ENCODE results near the gene NAA25.

The NAA25 gene

DNA sequence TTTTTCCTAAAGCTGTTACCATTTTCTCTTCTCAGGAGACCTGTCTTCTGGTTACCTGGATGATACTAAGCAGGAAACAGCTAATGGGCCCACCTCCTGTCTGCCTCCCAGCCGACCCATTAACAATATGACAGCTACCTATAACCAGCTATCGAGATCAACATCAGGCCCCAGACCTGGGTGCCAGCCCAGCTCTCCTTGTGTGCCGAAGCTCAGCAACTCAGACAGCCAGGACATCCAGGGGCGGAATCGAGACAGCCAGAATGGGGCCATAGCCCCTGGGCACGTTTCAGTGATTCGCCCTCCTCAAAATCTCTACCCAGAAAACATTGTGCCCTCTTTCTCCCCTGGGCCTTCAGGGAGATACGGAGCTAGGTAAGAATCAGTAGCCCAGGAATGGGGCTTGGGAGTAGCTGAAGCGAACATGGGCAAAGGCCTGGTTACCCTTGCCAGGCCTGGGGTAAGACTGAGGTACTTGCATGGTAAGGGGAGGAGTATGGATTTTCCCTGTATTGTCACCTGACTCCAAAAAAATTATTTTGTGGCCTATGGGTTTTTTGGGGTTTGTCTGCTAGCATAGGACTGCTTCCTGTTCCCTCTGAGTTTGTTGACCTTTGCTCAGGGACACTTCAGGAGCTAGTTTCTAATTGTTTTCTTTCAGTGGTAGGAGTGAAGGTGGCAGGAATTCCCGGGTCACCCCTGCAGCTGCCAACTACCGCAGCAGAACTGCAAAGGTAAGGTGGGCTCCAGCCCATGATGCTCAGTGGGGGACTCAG is 43.4 kb upstream of the NAA25 start:
- Histone ChIP-seq H2AFZ (ENCODE audit: low read depth, low read length) (no peak overlapping the region), H3K4ac (ENCODE audit: low read depth in 1 of 2, low read length in 2 of 2) (no peak overlapping the region), H3K4me1 (ENCODE audit: control insufficient read depth, insufficient read depth, low read depth, low read length) (peaks cover 6% of the 10 kb centered on the region), H2BK12ac (ENCODE audit: low read length in 2 of 2) (no peak overlapping the region), H3K18ac (ENCODE audit: low read depth in 1 of 2, low read length in 2 of 2) (no peak overlapping the region), H3K9ac (ENCODE audit: low read length) (no peak overlapping the region), H3K23ac (ENCODE audit: low read length in 2 of 2) (no peak overlapping the region), H4K91ac (ENCODE audit: low read length) (no peak overlapping the region), H2BK15ac (ENCODE audit: low read depth, poor library complexity, severe bottlenecking) (no peak overlapping the region), H3K79me1 (replicated peaks; ENCODE audit: low read length, poor library complexity, severe bottlenecking) (peaks cover 9% of the 10 kb centered on the region), H2BK120ac (ENCODE audit: low read depth, low read length) (no peak overlapping the region), H3K9me3 (ENCODE audit: control insufficient read depth, low read length) (no peaks in the 10 kb centered on the region), H2AK5ac (ENCODE audit: low read length, severe bottlenecking) (no peak overlapping the region), H3K36me3 (ENCODE audit: control insufficient read depth in 1 of 2, insufficient read depth in 2 of 2, low read depth in 1 of 2, low read length in 2 of 2) (peaks cover 57 to 71% of the 10 kb centered on the region in 2 experiments), H3K14ac (ENCODE audit: low read length in 2 of 2) (no peak overlapping the region), H3K27ac (ENCODE audit: low read length, poor library complexity, severe bottlenecking) (no peak overlapping the region), H3K4me2 (ENCODE audit: low read length, poor library complexity, severe bottlenecking) (no peak overlapping the region), H4K8ac (ENCODE audit: low read length) (no peak overlapping the region), H3K27me3 (ENCODE audit: control insufficient read depth in 1 of 2, insufficient read depth in 1 of 2, low read length in 2 of 2) (no peaks in the 10 kb centered on the region), H2BK5ac (ENCODE audit: low read depth, low read length, poor library complexity, severe bottlenecking) (no peak overlapping the region), H3K4me3 (ENCODE audit: insufficient read depth in 1 of 2, low read depth in 1 of 2, low read length in 2 of 2) (no peak overlapping the region)
- DNase-seq, result no peak
- WGBS, result 95% methylated on average over 9 of the region's 11 CpGs

GRCh38 chr12:112149596-112149995 is 41.0 kb upstream of the NAA25 start:
- H3K4me2 ChIP-seq (ENCODE audit: low read length, poor library complexity, severe bottlenecking), result no peak overlapping the region
- no peak overlapping the region for H2BK12ac ChIP-seq (ENCODE audit: low read length in 2 of 2)
- no peak overlapping the region for H2BK15ac ChIP-seq (ENCODE audit: low read depth, poor library complexity, severe bottlenecking)
- H4K8ac ChIP-seq (ENCODE audit: low read length), result no peak overlapping the region
- no peak for DNase-seq
- no peak overlapping the region for H3K4ac ChIP-seq (ENCODE audit: low read depth in 1 of 2, low read length in 2 of 2)
- no peak overlapping the region for H2BK120ac ChIP-seq (ENCODE audit: low read depth, low read length)
- H3K9ac ChIP-seq (ENCODE audit: low read length), result no peak overlapping the region
- H3K36me3 ChIP-seq (ENCODE audit: control insufficient read depth in 1 of 2, insufficient read depth in 2 of 2, low read depth in 1 of 2, low read length in 2 of 2), result peaks cover 67 to 92% of the 10 kb centered on the region in 2 experiments
- H3K4me3 ChIP-seq (ENCODE audit: insufficient read depth in 1 of 2, low read depth in 1 of 2, low read length in 2 of 2), result no peak overlapping the region
- no peaks in the 10 kb centered on the region for H3K9me3 ChIP-seq (ENCODE audit: control insufficient read depth, low read length)
- H2AFZ ChIP-seq (ENCODE audit: low read depth, low read length), result no peak overlapping the region
- H3K79me1 ChIP-seq (replicated peaks; ENCODE audit: low read length, poor library complexity, severe bottlenecking), result peaks cover 13% of the 10 kb centered on the region
- H3K14ac ChIP-seq (ENCODE audit: low read length in 2 of 2), result no peak overlapping the region
- 93% methylated on average over 5 of the region's 5 CpGs for WGBS
- H3K18ac ChIP-seq (ENCODE audit: low read depth in 1 of 2, low read length in 2 of 2), result no peak overlapping the region
- H2AK5ac ChIP-seq (ENCODE audit: low read length, severe bottlenecking), result no peak overlapping the region
- no peak overlapping the region for H2BK5ac ChIP-seq (ENCODE audit: low read depth, low read length, poor library complexity, severe bottlenecking)
- H3K27me3 ChIP-seq (ENCODE audit: control insufficient read depth in 1 of 2, insufficient read depth in 1 of 2, low read length in 2 of 2), result no peaks in the 10 kb centered on the region
- H4K91ac ChIP-seq (ENCODE audit: low read length), result no peak overlapping the region
- H3K4me1 ChIP-seq (ENCODE audit: control insufficient read depth, insufficient read depth, low read depth, low read length), result peaks cover 6% of the 10 kb centered on the region
- H3K23ac ChIP-seq (ENCODE audit: low read length in 2 of 2), result no peak overlapping the region
- no peak overlapping the region for H3K27ac ChIP-seq (ENCODE audit: low read length, poor library complexity, severe bottlenecking)

DNA sequence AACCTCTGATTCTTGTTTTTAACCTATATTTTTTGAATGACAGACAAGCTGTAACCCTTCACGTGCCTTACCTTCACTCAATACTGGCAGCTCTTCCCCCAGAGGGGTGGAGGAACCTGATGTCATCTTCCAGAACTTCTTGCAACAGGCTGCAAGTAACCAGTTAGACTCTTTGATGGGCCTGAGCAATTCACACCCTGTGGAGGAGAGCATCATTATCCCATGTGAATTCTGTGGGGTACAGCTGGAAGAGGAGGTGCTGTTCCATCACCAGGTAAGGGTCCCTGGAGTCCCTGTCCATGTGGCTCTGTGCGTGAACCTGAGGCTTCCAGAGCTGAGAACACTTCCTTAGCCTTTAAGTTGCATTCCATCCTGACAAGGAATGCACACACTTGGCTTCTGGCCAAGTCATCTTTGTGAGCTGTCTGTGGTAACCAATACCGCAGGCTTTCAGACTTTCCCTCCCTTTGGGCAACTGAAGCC is 39.5 kb upstream of the NAA25 start:
- DNase-seq, result peak; percentile 42
- Histone ChIP-seq H3K27me3 (ENCODE audit: control insufficient read depth in 1 of 2, insufficient read depth in 1 of 2, low read length in 2 of 2) (no peaks in the 10 kb centered on the region), H3K23ac (ENCODE audit: low read length in 2 of 2) (no peak overlapping the region), H3K14ac (ENCODE audit: low read length in 2 of 2) (no peak overlapping the region), H3K36me3 (ENCODE audit: control insufficient read depth in 1 of 2, insufficient read depth in 2 of 2, low read depth in 1 of 2, low read length in 2 of 2) (peaks cover 62 to 92% of the 10 kb centered on the region in 2 experiments), H3K4me3 (ENCODE audit: insufficient read depth in 1 of 2, low read depth in 1 of 2, low read length in 2 of 2) (no peak overlapping the region), H3K4ac (ENCODE audit: low read depth in 1 of 2, low read length in 2 of 2) (no peak overlapping the region), H2BK120ac (ENCODE audit: low read depth, low read length) (no peak overlapping the region), H3K9ac (ENCODE audit: low read length) (no peak overlapping the region), H2BK5ac (ENCODE audit: low read depth, low read length, poor library complexity, severe bottlenecking) (no peak overlapping the region), H2BK15ac (ENCODE audit: low read depth, poor library complexity, severe bottlenecking) (no peak overlapping the region), H3K18ac (ENCODE audit: low read depth in 1 of 2, low read length in 2 of 2) (no peak overlapping the region), H3K9me3 (ENCODE audit: control insufficient read depth, low read length) (no peaks in the 10 kb centered on the region), H4K8ac (ENCODE audit: low read length) (no peak overlapping the region), H2AK5ac (ENCODE audit: low read length, severe bottlenecking) (no peak overlapping the region), H3K27ac (ENCODE audit: low read length, poor library complexity, severe bottlenecking) (peak overlapping the region; percentile 79), H3K79me1 (replicated peaks; ENCODE audit: low read length, poor library complexity, severe bottlenecking) (peaks cover 12% of the 10 kb centered on the region), H3K4me1 (ENCODE audit: control insufficient read depth, insufficient read depth, low read depth, low read length) (peaks cover 6% of the 10 kb centered on the region), H3K4me2 (ENCODE audit: low read length, poor library complexity, severe bottlenecking) (no peak overlapping the region), H2AFZ (ENCODE audit: low read depth, low read length) (no peak overlapping the region), H4K91ac (ENCODE audit: low read length) (no peak overlapping the region), H2BK12ac (ENCODE audit: low read length in 2 of 2) (no peak overlapping the region)
- whole genome bisulfite sequencing, result 71% methylated on average over 3 of the region's 3 CpGs

DNA sequence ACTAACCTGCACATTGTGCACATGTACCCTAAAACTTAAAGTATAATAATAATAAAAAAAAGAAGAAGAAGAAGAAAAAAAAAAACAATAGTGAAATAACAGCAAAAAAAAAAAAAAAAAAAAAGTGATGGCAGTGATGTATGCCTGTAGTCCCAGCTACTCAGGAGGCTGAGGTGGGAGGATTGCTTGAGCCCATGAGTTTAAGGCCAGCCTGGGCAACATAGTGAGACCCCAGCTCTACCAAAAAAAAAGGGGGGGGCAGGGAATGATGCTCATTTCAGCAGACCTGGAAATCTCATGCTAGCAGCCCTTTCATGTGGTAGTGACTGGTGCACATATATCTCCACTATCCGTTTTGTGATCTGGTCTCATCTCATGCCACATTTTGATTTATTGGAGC is 37.5 kb upstream of the NAA25 start:
- no peak overlapping the region for H3K4me2 ChIP-seq (ENCODE audit: low read length, poor library complexity, severe bottlenecking)
- H3K36me3 ChIP-seq (ENCODE audit: control insufficient read depth in 1 of 2, insufficient read depth in 2 of 2, low read depth in 1 of 2, low read length in 2 of 2), result peaks cover 48 to 89% of the 10 kb centered on the region in 2 experiments
- H2BK12ac ChIP-seq (ENCODE audit: low read length in 2 of 2), result no peak overlapping the region
- DNase-seq, result no peak
- H3K14ac ChIP-seq (ENCODE audit: low read length in 2 of 2), result no peak overlapping the region
- no peak overlapping the region for H3K9ac ChIP-seq (ENCODE audit: low read length)
- no peaks in the 10 kb centered on the region for H3K9me3 ChIP-seq (ENCODE audit: control insufficient read depth, low read length)
- H2BK15ac ChIP-seq (ENCODE audit: low read depth, poor library complexity, severe bottlenecking), result no peak overlapping the region
- H3K23ac ChIP-seq (ENCODE audit: low read length in 2 of 2), result no peak overlapping the region
- no peak overlapping the region for H4K8ac ChIP-seq (ENCODE audit: low read length)
- no CpG with 5 or more reads among the region's 1 CpG for WGBS
- H3K79me1 ChIP-seq (replicated peaks; ENCODE audit: low read length, poor library complexity, severe bottlenecking), result peaks cover 7% of the 10 kb centered on the region
- no peak overlapping the region for H3K18ac ChIP-seq (ENCODE audit: low read depth in 1 of 2, low read length in 2 of 2)
- no peak overlapping the region for H2BK5ac ChIP-seq (ENCODE audit: low read depth, low read length, poor library complexity, severe bottlenecking)
- H3K4me1 ChIP-seq (ENCODE audit: control insufficient read depth, insufficient read depth, low read depth, low read length), result peaks cover 6% of the 10 kb centered on the region
- H4K91ac ChIP-seq (ENCODE audit: low read length), result no peak overlapping the region
- H3K27ac ChIP-seq (ENCODE audit: low read length, poor library complexity, severe bottlenecking), result no peak overlapping the region
- no peak overlapping the region for H2AFZ ChIP-seq (ENCODE audit: low read depth, low read length)
- H3K27me3 ChIP-seq (ENCODE audit: control insufficient read depth in 1 of 2, insufficient read depth in 1 of 2, low read length in 2 of 2), result no peaks in the 10 kb centered on the region
- H2BK120ac ChIP-seq (ENCODE audit: low read depth, low read length), result no peak overlapping the region
- H2AK5ac ChIP-seq (ENCODE audit: low read length, severe bottlenecking), result no peak overlapping the region
- no peak overlapping the region for H3K4ac ChIP-seq (ENCODE audit: low read depth in 1 of 2, low read length in 2 of 2)
- H3K4me3 ChIP-seq (ENCODE audit: insufficient read depth in 1 of 2, low read depth in 1 of 2, low read length in 2 of 2), result no peak overlapping the region

Data from mesenchymal stem cell (in vitro differentiated cells and primary cell).